Adipocyte (in vitro differentiated cells): Measurements from ENCODE around the gene MLLT3.

Experiments used
- DNase-seq: peaks from one replicate; pipeline ENCODE4 v3.0.0-alpha.2; 2015; ENCODE audit warnings: low read depth
- H3K27me3 ChIP-seq: replicated peaks from 2 replicates; pipeline ENCODE4 v1.7.0; 2013; ENCODE audit warnings: mild to moderate bottlenecking, low read length, moderate library complexity; ENCODE audit not compliant: control insufficient read depth, insufficient read depth
- H3K36me3 ChIP-seq: 2 replicates; pipeline ENCODE4 v1.7.0; 2013; ENCODE audit warnings: low read length, mild to moderate bottlenecking, moderate library complexity; ENCODE audit not compliant: control insufficient read depth, insufficient read depth, severe bottlenecking
- H3K4me1 ChIP-seq: 2 replicates; pipeline ENCODE4 v1.7.0; 2013; ENCODE audit warnings: mild to moderate bottlenecking, low read length, moderate library complexity; ENCODE audit not compliant: control insufficient read depth, insufficient read depth
- H3K4me3 ChIP-seq: 2 replicates; pipeline ENCODE4 v1.7.0; 2013; ENCODE audit warnings: mild to moderate bottlenecking, low read length, moderate library complexity
- H3K9ac ChIP-seq: 2 replicates; pipeline ENCODE4 v1.7.0; 2013; ENCODE audit warnings: mild to moderate bottlenecking, low read length, moderate library complexity
- H3K9me3 ChIP-seq: 2 replicates; pipeline ENCODE4 v1.7.0; 2013; ENCODE audit warnings: mild to moderate bottlenecking, low read length, moderate library complexity; ENCODE audit not compliant: control insufficient read depth

Gene MLLT3

DNA sequence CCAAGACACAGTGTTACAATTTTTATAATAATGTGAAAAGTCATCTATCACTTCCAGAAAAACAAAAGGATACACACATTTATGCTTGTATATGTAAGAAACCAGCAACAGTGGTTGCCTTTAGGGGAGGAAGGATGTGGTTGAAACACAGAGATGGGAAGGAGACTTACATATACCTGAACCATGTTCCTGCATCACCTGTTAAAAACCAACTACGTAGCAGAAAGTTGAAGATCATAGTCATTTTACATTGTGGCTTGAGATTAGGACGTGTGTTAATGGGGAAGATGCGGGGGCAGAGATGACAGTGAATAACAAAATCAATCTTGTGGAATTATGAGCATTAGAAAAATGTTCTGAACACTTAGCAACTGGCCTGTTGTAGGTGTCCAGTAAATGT lies 307.3 kb downstream of the MLLT3 start:
- no peak overlapping the region for H3K4me3 ChIP-seq
- H3K9ac ChIP-seq = no peak overlapping the region
- peaks cover 6% of the 10 kb centered on the region for H3K27me3 ChIP-seq

DNA sequence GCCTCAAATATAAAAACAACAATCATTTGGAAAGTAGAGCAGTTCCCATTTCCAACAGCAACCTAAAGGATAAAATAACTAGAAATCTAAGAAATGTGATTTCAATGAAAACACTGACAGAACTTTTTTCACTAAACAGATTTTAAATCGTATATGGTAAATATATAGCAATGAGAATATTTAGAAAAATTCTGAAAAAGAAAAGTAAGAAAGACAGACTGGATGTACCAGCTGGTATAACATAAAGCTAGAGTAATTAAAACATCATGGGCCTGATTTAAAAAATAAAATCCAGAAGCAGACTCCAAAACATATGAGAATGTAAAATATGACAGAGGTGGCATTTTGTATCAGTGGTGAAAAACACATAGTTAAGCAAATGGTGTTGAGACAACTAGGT lies 308.9 kb downstream of the MLLT3 start:
- Histone ChIP-seq H3K36me3 (no peaks in the 10 kb centered on the region), H3K27me3 (peaks cover 22% of the 10 kb centered on the region), H3K4me1 (no peaks in the 10 kb centered on the region), H3K4me3 (no peak overlapping the region), H3K9me3 (no peaks in the 10 kb centered on the region), H3K9ac (no peak overlapping the region)
- DNase-seq = no peak

More for the DNA sequence above, 307.3 kb downstream of the MLLT3 start:
- no peaks in the 10 kb centered on the region for H3K36me3 ChIP-seq
- DNase-seq = no peak
- no peaks in the 10 kb centered on the region for H3K4me1 ChIP-seq
- H3K9me3 ChIP-seq = no peaks in the 10 kb centered on the region

DNA sequence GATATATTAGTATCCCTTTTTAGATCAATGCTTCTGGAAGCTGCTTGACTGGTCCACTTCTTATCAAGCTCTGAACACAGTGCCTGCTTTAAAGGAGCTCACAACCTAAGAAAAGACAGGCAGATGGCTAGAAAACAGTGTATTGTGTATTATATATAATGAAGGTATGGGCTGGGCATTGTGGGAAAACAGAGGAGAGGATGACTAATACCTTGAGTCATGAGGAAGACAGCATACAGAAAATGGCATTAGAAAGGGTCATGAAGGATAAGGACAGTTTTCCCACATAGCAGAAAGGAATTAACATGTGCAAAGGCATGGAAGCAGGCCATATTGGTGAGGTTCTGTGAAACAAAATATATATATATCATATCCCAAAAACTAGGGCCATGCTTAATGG lies 309.6 kb downstream of the MLLT3 start:
- H3K4me3 ChIP-seq = no peak overlapping the region
- H3K4me1 ChIP-seq = no peaks in the 10 kb centered on the region
- peaks cover 27% of the 10 kb centered on the region for H3K27me3 ChIP-seq
- no peaks in the 10 kb centered on the region for H3K36me3 ChIP-seq
- DNase-seq = peak; percentile 12
- H3K9ac ChIP-seq = no peak overlapping the region
- no peaks in the 10 kb centered on the region for H3K9me3 ChIP-seq

DNA sequence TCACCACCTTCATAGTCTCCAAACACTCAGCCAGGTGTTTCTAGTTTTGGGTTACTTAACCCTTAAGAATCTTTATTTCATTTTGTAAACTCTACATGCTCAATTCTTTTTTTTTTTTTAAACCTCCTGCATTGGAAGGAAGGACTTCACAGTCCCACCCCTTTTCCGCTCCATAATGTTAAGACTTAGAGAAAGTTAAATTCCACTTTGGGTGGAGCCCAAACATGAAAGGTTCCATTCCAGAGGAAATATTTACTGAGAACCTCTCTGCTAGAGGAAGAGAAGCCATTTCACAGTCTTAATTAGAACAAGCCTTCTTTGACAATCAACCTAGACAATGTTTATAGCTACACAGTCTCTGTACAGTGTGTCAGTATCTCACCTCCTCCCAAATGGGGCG lies 312.3 kb downstream of the MLLT3 start:
- no peak overlapping the region for H3K9ac ChIP-seq
- no peaks in the 10 kb centered on the region for H3K36me3 ChIP-seq
- H3K4me1 ChIP-seq = no peaks in the 10 kb centered on the region
- H3K27me3 ChIP-seq = peaks cover 27% of the 10 kb centered on the region
- H3K4me3 ChIP-seq = no peak overlapping the region
- no peaks in the 10 kb centered on the region for H3K9me3 ChIP-seq
- no peak for DNase-seq

GRCh38 chr9:20309124-20309523 lies 313.2 kb downstream of the MLLT3 start:
- Histone ChIP-seq H3K4me3 (no peak overlapping the region), H3K9ac (no peak overlapping the region), H3K36me3 (no peaks in the 10 kb centered on the region), H3K27me3 (peaks cover 32% of the 10 kb centered on the region), H3K4me1 (no peaks in the 10 kb centered on the region), H3K9me3 (no peaks in the 10 kb centered on the region)
- no peak for DNase-seq

GRCh38 chr9:20307621-20308020 lies 314.7 kb downstream of the MLLT3 start:
- H3K9me3 ChIP-seq = no peaks in the 10 kb centered on the region
- DNase-seq = no peak
- H3K4me1 ChIP-seq = no peaks in the 10 kb centered on the region
- H3K36me3 ChIP-seq = no peaks in the 10 kb centered on the region
- peaks cover 39% of the 10 kb centered on the region for H3K27me3 ChIP-seq
- no peak overlapping the region for H3K9ac ChIP-seq
- no peak overlapping the region for H3K4me3 ChIP-seq

DNA sequence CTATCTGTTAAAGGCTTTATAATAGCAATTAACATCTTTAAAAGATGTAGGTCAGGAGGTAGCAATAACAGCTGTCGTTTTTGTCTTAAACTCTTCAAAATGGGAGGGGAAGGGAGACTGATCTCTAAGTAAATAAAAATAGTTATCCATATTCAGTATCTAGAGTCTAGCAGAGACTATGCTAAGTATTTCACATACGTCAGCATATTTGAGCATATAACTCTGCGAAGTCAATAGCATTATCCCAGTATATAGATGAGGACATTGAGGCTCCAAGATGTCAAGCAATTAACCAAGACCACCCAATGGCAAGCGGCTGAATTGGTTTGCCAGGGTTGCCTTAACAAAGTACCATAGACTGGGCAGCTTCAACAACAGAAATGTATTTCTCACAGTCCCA lies 316.8 kb downstream of the MLLT3 start:
- Histone ChIP-seq H3K4me1 (peaks cover 6% of the 10 kb centered on the region), H3K27me3 (peaks cover 38% of the 10 kb centered on the region), H3K9me3 (no peaks in the 10 kb centered on the region), H3K36me3 (no peaks in the 10 kb centered on the region), H3K9ac (no peak overlapping the region), H3K4me3 (no peak overlapping the region)
- no peak for DNase-seq

DNA sequence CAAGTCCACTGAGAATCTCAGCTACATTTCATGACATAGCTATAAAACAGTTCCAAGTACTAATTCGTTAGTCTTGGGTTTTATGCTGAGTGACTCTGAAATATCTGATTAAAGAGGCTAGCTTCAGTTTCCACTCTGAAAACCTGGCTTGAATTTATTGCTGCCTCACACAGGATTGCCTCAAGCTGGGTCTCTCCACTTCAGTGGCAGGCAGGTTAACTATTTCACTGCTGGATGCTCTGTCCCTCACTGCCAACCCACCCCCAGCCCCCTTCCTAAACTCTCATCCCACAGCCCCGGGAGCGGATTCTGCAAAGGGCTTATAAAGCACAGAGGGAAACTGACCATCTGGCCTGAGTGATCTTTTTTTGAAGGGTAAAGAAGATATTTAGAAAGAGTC lies 318.3 kb downstream of the MLLT3 start:
- DNase-seq = no peak

GRCh38 chr9:20303066-20303465 lies 319.2 kb downstream of the MLLT3 start:
- peaks cover 14% of the 10 kb centered on the region for H3K27me3 ChIP-seq
- H3K9ac ChIP-seq = no peak overlapping the region
- H3K36me3 ChIP-seq = no peaks in the 10 kb centered on the region
- H3K4me3 ChIP-seq = no peak overlapping the region
- H3K4me1 ChIP-seq = peaks cover 9% of the 10 kb centered on the region
- no peaks in the 10 kb centered on the region for H3K9me3 ChIP-seq
- no peak for DNase-seq

More for the DNA sequence above, 318.3 kb downstream of the MLLT3 start:
- H3K36me3 ChIP-seq = no peaks in the 10 kb centered on the region
- no peak overlapping the region for H3K9ac ChIP-seq
- H3K27me3 ChIP-seq = peaks cover 23% of the 10 kb centered on the region
- H3K4me3 ChIP-seq = no peak overlapping the region
- H3K9me3 ChIP-seq = no peaks in the 10 kb centered on the region
- peaks cover 8% of the 10 kb centered on the region for H3K4me1 ChIP-seq

DNA sequence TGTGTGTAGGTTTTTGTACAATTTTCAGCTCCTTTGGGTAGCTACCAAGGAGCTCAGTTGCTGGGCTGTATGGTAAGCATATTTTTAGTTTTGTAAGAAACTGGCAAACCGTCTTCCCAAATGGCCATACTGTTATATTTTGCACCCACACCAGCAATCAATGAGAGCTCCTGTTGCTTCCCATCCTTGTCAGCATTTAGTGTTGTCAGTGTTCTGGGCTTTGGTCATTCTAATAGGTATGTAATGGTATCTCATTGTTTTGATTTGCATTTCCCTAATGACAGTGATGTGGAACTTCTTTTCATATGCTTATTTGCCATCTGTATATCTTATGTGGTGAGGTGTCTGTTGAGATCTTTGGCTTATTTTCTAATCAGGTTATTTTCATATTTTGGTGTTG lies 320.1 kb downstream of the MLLT3 start:
- H3K36me3 ChIP-seq = no peaks in the 10 kb centered on the region
- no peak for DNase-seq

GRCh38 chr9:20300430-20301115 lies 321.7 kb downstream of the MLLT3 start:
- H3K4me3 ChIP-seq = no peak overlapping the region
- no peak overlapping the region for H3K9ac ChIP-seq
- H3K9me3 ChIP-seq = no peaks in the 10 kb centered on the region
- no peaks in the 10 kb centered on the region for H3K36me3 ChIP-seq
- peaks cover 17% of the 10 kb centered on the region for H3K4me1 ChIP-seq
- peaks cover 12% of the 10 kb centered on the region for H3K27me3 ChIP-seq
- no peak for DNase-seq

More for the DNA sequence above, 320.1 kb downstream of the MLLT3 start:
- Histone ChIP-seq H3K4me1 (peaks cover 16% of the 10 kb centered on the region), H3K9ac (no peak overlapping the region), H3K4me3 (no peak overlapping the region), H3K27me3 (peaks cover 12% of the 10 kb centered on the region), H3K9me3 (no peaks in the 10 kb centered on the region)

DNA sequence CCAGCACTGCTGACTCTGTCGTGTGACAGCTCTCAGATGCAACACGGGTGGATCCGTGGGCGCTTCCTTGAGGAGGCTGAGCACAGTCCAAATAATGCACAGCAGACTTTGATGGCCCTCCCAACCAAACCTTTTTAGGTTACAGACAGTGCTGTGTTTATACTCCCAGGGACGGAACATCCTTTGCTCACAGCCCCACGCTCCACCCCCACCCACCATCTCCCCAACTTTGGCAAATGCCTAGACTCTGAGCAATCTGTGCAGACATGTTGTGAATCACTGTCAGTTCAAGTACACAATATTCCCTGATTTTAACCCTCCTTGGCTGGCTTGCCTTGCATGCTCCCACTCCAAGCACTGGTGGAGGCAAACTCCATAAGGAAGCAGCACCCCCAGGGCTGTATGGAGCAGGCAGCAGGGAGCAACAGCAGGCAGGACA lies 324.6 kb downstream of the MLLT3 start:
- H3K36me3 ChIP-seq = no peaks in the 10 kb centered on the region
- H3K9me3 ChIP-seq = no peaks in the 10 kb centered on the region
- peak; percentile 52 for DNase-seq
- H3K9ac ChIP-seq = no peak overlapping the region
- peaks cover 17% of the 10 kb centered on the region for H3K4me1 ChIP-seq
- no peaks in the 10 kb centered on the region for H3K27me3 ChIP-seq
- no peak overlapping the region for H3K4me3 ChIP-seq
